DND-41 (cell line): ENCODE measurements around the gene IL17B.

Experiments
- ATAC-seq: fragments of 200-7000 bp; cut with Tn5 transposase; 3 replicates; pipeline ENCODE4 v1.9.1; 2021; ENCODE audit warnings: low read depth; ENCODE audit not compliant: insufficient read depth
- DNase-seq: peaks from one replicate; pipeline ENCODE4 v3.0.0-alpha.2; 2020
- H2AFZ ChIP-seq: 2 replicates; pipeline ENCODE4 v1.6.0; 2012; ENCODE audit warnings: low read depth, low read length
- H3K27ac ChIP-seq: 2 replicates; pipeline ENCODE4 v1.5.1; 2012; ENCODE audit warnings: low read length, inconsistent platforms
- H3K27me3 ChIP-seq: fragments of 200-600 bp; sonication (generic); 2 replicates; pipeline ENCODE4 v1.6.0; 2012; ENCODE audit warnings: low read length, mild to moderate bottlenecking, inconsistent platforms; ENCODE audit not compliant: insufficient read depth, poor library complexity
- H3K36me3 ChIP-seq: 2 replicates; pipeline ENCODE4 v1.5.1; 2012; ENCODE audit warnings: low read length, inconsistent platforms; ENCODE audit not compliant: insufficient read depth
- H3K4me1 ChIP-seq: 2 replicates; pipeline ENCODE4 v1.5.1; 2012; ENCODE audit warnings: mild to moderate bottlenecking, low read length; ENCODE audit not compliant: insufficient read depth
- H3K4me2 ChIP-seq: 2 replicates; pipeline ENCODE4 v1.6.0; 2012; ENCODE audit warnings: mild to moderate bottlenecking, moderate library complexity, low read length, inconsistent platforms; ENCODE audit not compliant: insufficient read depth
- H3K4me3 ChIP-seq, 2 experiments: fragments of 200-600 bp in 1 of 2; shearing (Covaris generic) in 1 of 2; 2 replicates each; pipeline ENCODE4 v1.5.1; 2012 to 2016; ENCODE audit warnings: inconsistent platforms in 2 of 2, low read length in 2 of 2, mild to moderate bottlenecking in 2 of 2, low read depth in 1 of 2, moderate library complexity in 1 of 2
- H3K79me2 ChIP-seq: 2 replicates; pipeline ENCODE4 v1.6.0; 2012; ENCODE audit warnings: low read length, inconsistent platforms; ENCODE audit not compliant: insufficient read depth
- H3K9ac ChIP-seq: 2 replicates; pipeline ENCODE4 v1.6.0; 2012; ENCODE audit warnings: low read depth, mild to moderate bottlenecking, inconsistent platforms, low read length, moderate library complexity
- H3K9me3 ChIP-seq: 2 replicates; pipeline ENCODE4 v1.5.1; 2012; ENCODE audit warnings: low read length, moderate library complexity, mild to moderate bottlenecking, inconsistent platforms; ENCODE audit not compliant: insufficient read depth, severe bottlenecking
- H4K20me1 ChIP-seq: 2 replicates; pipeline ENCODE4 v1.6.0; 2012; ENCODE audit warnings: low read length; ENCODE audit not compliant: insufficient read depth
- EZH2 ChIP-seq: IDR thresholded peaks from 3 replicates; pipeline ENCODE4 v1.6.1; 2012; ENCODE audit warnings: borderline replicate concordance, low read depth, mild to moderate bottlenecking, moderate library complexity, low read length, inconsistent platforms; ENCODE audit not compliant: severe bottlenecking
- TF ChIP-seq, protein P1 (sequence below): IDR thresholded peaks from 2 replicates; pipeline ENCODE4 v1.5.1; 2012; ENCODE audit warnings: borderline replicate concordance, low read length, moderate library complexity, mild to moderate bottlenecking; ENCODE audit not compliant: poor library complexity, severe bottlenecking; ENCODE audit errors: extremely low read depth

Gene IL17B

DNA sequence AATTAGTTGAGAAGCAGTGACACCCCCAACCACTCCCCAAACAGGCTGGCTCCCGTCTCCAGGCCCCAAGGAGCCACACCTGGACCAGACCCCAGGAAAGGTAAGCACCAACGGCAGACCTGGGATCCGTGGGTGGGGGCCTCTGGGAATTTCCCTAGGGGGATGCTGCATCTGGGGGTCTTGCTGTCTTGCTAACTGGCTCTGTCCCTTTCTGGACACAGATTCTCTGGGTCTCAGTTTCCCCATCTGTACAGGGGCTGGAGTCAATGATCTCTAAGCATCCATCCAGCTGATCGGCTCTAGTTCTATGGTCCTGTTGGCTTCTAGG lies 27.9 kb upstream of the IL17B start:
- peaks cover 13% of the 10 kb centered on the region for H3K27me3 ChIP-seq
- H3K9me3 ChIP-seq: no peaks in the 10 kb centered on the region
- ATAC-seq: no peak
- no peaks in the 10 kb centered on the region for H3K79me2 ChIP-seq
- H2AFZ ChIP-seq: no peak overlapping the region
- H4K20me1 ChIP-seq: no peaks in the 10 kb centered on the region
- H3K36me3 ChIP-seq: no peaks in the 10 kb centered on the region
- no peak overlapping the region for H3K4me2 ChIP-seq
- no peak overlapping the region for H3K9ac ChIP-seq
- H3K4me1 ChIP-seq: no peaks in the 10 kb centered on the region
- no peak overlapping the region for H3K4me3 ChIP-seq
- no peak overlapping the region for H3K27ac ChIP-seq
- DNase-seq: no peak
- TF ChIP-seq, protein P1, sequence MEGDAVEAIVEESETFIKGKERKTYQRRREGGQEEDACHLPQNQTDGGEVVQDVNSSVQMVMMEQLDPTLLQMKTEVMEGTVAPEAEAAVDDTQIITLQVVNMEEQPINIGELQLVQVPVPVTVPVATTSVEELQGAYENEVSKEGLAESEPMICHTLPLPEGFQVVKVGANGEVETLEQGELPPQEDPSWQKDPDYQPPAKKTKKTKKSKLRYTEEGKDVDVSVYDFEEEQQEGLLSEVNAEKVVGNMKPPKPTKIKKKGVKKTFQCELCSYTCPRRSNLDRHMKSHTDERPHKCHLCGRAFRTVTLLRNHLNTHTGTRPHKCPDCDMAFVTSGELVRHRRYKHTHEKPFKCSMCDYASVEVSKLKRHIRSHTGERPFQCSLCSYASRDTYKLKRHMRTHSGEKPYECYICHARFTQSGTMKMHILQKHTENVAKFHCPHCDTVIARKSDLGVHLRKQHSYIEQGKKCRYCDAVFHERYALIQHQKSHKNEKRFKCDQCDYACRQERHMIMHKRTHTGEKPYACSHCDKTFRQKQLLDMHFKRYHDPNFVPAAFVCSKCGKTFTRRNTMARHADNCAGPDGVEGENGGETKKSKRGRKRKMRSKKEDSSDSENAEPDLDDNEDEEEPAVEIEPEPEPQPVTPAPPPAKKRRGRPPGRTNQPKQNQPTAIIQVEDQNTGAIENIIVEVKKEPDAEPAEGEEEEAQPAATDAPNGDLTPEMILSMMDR: no peak
- no peak for TF ChIP-seq EZH2

DNA sequence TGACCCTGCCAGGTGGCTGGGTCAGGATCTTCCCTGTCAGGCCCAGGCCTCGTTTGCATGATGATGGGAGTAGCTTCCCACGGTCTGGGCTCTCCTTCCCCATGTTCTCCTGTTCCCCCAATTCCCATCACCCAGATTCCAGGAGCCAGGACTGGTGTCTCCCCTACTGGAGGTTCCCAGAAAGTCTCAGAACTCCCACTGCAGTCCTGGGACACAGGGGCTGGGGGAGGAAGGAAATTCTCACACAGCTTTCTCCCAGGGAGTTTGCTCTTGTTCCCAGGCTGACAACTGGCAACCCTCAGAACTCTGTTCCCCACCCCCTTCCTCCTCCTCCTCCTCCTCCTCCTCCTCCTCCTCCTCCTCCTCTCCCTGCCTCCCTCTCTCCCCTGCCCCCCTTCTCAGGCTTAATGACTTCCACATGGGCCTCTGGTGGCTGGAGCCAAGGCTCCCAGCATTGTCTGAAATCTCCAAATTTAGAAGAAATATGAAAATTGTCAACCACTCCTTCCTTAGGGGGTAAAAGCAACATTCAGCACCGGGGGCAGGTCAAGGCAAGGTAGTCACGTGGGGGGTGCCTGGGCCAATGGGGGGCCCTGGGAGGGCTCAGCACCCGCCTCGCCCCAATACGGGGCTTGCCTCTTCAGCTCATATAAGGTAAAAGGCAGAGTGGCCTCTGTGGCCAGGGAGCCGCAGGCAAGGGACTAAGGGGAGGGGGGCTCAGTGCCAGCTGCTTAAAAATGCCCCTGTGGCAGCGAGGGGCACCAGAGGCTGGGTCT lies 27.3 kb upstream of the IL17B start:
- Histone ChIP-seq H3K79me2 (no peaks in the 10 kb centered on the region), H3K27ac (no peak overlapping the region), H2AFZ (no peak overlapping the region), H3K4me2 (no peak overlapping the region), H4K20me1 (no peaks in the 10 kb centered on the region), H3K27me3 (peaks cover 13% of the 10 kb centered on the region), H3K9me3 (no peaks in the 10 kb centered on the region), H3K9ac (no peak overlapping the region), H3K4me3 (no peak overlapping the region), H3K36me3 (no peaks in the 10 kb centered on the region), H3K4me1 (no peaks in the 10 kb centered on the region)
- TF ChIP-seq, protein P1: no peak
- TF ChIP-seq EZH2: no peak
- no peak for DNase-seq
- no peak for ATAC-seq

DNA sequence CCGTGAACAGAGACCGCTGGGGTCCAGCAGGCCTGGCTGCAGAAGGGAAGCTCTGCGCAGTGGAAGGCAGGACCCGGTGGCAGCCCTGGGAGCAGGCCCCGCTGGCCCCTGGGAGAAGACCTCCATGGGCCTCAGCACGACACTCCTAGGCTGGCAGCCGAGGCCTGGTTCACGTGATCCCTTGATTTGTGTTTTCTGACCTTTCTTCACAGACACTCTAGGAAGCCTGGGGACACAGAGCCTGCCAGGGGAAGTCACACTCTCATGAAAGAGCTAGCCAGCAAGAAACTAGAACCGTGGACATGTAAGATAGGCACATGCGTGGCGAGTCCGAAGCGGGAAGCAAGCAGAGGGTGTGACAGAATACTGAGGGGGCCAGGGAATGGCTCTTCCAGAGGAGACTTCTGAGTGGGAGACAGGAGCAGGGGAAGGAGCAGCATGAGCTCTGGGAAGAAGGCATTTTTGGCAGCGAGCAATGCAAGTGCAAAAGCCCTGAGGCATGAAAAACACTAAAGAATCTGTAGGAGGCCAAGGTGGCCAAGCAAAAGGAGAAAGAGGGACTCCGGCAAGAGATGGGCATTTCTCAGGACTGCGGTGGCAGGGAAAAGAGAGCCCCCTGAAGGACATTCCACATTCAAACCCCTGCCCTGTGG lies 26.6 kb upstream of the IL17B start:
- ATAC-seq (no peak), DNase-seq (no peak)
- no peak overlapping the region for H3K9ac ChIP-seq
- H3K79me2 ChIP-seq: no peaks in the 10 kb centered on the region
- TF ChIP-seq, protein P1: no peak
- no peak for TF ChIP-seq EZH2
- no peak overlapping the region for H3K4me2 ChIP-seq
- H3K36me3 ChIP-seq: no peaks in the 10 kb centered on the region
- H3K4me1 ChIP-seq: no peaks in the 10 kb centered on the region
- no peaks in the 10 kb centered on the region for H4K20me1 ChIP-seq
- H3K9me3 ChIP-seq: no peaks in the 10 kb centered on the region
- H3K4me3 ChIP-seq: no peak overlapping the region
- H3K27ac ChIP-seq: no peak overlapping the region
- H2AFZ ChIP-seq: no peak overlapping the region
- peaks cover 13% of the 10 kb centered on the region for H3K27me3 ChIP-seq
